Tibial nerve (tissue), 4 donors: ENCODE measurements around the gene MYCBP. TPM values are rescaled to one million over a fixed set of nuclear protein-coding genes. Genes with fewer than 3 reads are reported as not detected.
"Not testable (repeated sequence)": the region's sequence is repeated elsewhere in the genome, so short reads cannot be mapped to it uniquely, and the experiment has no call there.

Experiments
- DNase-seq, 2 donors: peaks; one replicate each; pipeline ENCODE4 v3.0.0-alpha.2; 2019; ENCODE audit warnings: low spot score in 2 of 2
- H3K27ac ChIP-seq, 4 donors: fragments of 200-600 bp; sonication (generic) in 3 of 4; one replicate each; pipeline ENCODE4 v1.5.1; 2017 to 2019; ENCODE audit warnings: mild to moderate bottlenecking in 1 of 4
- H3K27me3 ChIP-seq, 2 donors: fragments of 200-600 bp; sonication (generic) in 1 of 2; one replicate each; pipeline versions ENCODE4 v1.5.1 to v1.6.0; 2017 to 2019
- H3K36me3 ChIP-seq, 3 donors: fragments of 200-600 bp; sonication (generic); one replicate each; pipeline ENCODE4 v1.5.1; 2018 to 2019
- H3K4me1 ChIP-seq, 4 donors: fragments of 200-600 bp; sonication (generic) in 3 of 4; one replicate each; pipeline ENCODE4 v1.5.1; 2017 to 2019
- H3K4me3 ChIP-seq, 4 donors: fragments of 200-600 bp; sonication (generic) in 3 of 4; one replicate each; pipeline ENCODE4 v1.5.1; 2017 to 2019; ENCODE audit warnings: mild to moderate bottlenecking in 1 of 4, moderate library complexity in 1 of 4
- H3K9me3 ChIP-seq, 4 donors: fragments of 200-600 bp; sonication (generic) in 3 of 4; one replicate each; pipeline ENCODE4 v1.5.1; 2017 to 2019
- CTCF ChIP-seq, 5 experiments: fragments of 200-600 bp in 3 of 5; fragments of 450-650 bp in 2 of 5; sonication (generic) in 3 of 5; IDR thresholded peaks; one replicate each; pipeline ENCODE4 v1.5.1; 2016 to 2019; ENCODE audit warnings: antibody characterized with exemption in 5 of 5, mild to moderate bottlenecking in 3 of 5, moderate library complexity in 2 of 5
- EP300 ChIP-seq, 2 donors: sonication (generic); formaldehyde crosslinking; IDR thresholded peaks; one replicate each; pipeline ENCODE4 v1.6.1; 2017; ENCODE audit warnings: antibody characterized with exemption in 2 of 2, mild to moderate bottlenecking in 1 of 2
- POLR2A ChIP-seq, 2 donors: fragments of 450-650 bp; IDR thresholded peaks; one replicate each; pipeline ENCODE4 v1.6.1; 2017; ENCODE audit warnings: antibody characterized with exemption in 2 of 2, mild to moderate bottlenecking in 2 of 2, moderate library complexity in 2 of 2
- WGBS, 2 donors: methylation state at CpG; one replicate each; pipeline ENCODE4 v1.1.5; 2018; 5-methylcytosine and 5-hydroxymethylcytosine counted together
- total RNA-seq, 4 donors: library from RNA; depleted of rRNA; stranded (reverse); fragments of >200 nt; gene quantifications; one replicate each; pipeline ENCODE4 v1.1.0, GENCODE V29; 2016

Gene MYCBP
- total RNA-seq, 4 donors from 2014 or later: 5.5 to 10.9 (median 10.3) TPM

GRCh38 chr1:38852780-38853179 is 20.4 kb downstream of the MYCBP start:
- TF ChIP-seq EP300 (IDR thresholded peaks at IDR 0.05): no peak
- TF ChIP-seq POLR2A (IDR thresholded peaks at IDR 0.05): no peak
- no peak for TF ChIP-seq CTCF (IDR thresholded peaks at IDR 0.05)
- 76 to 79% methylated on average over 4 of the region's 4 CpGs for WGBS, 2 donors

DNA sequence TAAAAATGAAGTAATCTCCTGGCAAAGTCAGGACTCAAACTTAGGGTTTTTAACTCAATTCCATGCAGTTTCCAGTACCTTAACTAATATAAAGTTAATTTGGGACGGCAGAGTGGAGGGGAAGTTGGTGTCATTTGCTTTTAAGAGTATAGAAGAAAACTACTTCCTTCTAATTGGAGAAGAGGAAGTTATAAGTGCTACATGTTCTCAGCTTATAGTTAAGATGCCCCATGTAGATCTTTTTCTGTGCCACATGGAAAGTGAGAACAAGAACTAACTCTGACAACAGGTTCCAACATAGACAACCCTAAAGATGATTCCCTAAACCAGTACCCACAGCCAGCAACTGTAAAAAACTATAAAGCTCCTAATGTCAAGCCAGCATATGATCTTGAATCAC is 25.1 kb downstream of the MYCBP start:
- TF ChIP-seq EP300 (IDR thresholded peaks at IDR 0.05) (no peak), POLR2A (IDR thresholded peaks at IDR 0.05) (no peak), CTCF (IDR thresholded peaks at IDR 0.05) (no peak)
- H3K4me1 ChIP-seq: peaks cover 0 to 15% (median 0%) of the 10 kb centered on the region in 4 donors
- H3K27me3 ChIP-seq: no peaks in the 10 kb centered on the region
- no peak overlapping the region for H3K27ac ChIP-seq
- DNase-seq: no peak
- 86 to 90% methylated on average over 1 of the region's 1 CpG for WGBS, 2 donors
- H3K4me3 ChIP-seq: no peak overlapping the region
- H3K36me3 ChIP-seq: peaks cover 0 to 94% (median 10%) of the 10 kb centered on the region in 3 donors
- H3K9me3 ChIP-seq: no peaks in the 10 kb centered on the region

More at GRCh38 chr1:38852780-38853179, 20.4 kb downstream of the MYCBP start:
- H3K27ac ChIP-seq: no peak overlapping the region
- H3K4me1 ChIP-seq: peaks cover 0 to 43% (median 14%) of the 10 kb centered on the region in 4 donors
- H3K4me3 ChIP-seq: no peak overlapping the region
- no peak for DNase-seq
- H3K27me3 ChIP-seq: no peaks in the 10 kb centered on the region
- peaks cover 0 to 80% (median 7%) of the 10 kb centered on the region in 3 donors for H3K36me3 ChIP-seq
- H3K9me3 ChIP-seq: no peaks in the 10 kb centered on the region

DNA sequence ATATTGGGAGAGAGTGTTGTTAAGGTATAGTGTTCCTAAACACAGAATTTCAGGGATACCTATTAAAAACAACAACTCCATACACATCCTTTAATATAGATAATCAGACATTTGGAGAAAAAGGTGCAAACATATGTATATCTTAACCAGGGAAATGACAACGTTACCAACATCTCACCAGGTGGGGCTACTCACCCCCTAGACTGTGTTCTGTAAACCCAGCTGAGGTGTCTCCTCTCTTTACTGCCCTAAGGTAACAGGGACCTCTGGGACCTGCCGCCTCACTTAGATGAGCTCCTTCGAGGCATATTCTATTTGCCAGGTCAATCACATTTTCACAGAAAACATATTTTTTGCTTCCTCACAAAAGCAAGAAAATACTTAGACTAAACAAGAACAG is 26.9 kb downstream of the MYCBP start:
- 83 to 92% methylated on average over 3 of the region's 3 CpGs for WGBS, 2 donors
- H3K9me3 ChIP-seq: no peaks in the 10 kb centered on the region
- no peaks in the 10 kb centered on the region for H3K27me3 ChIP-seq
- H3K4me3 ChIP-seq: no peak overlapping the region
- H3K27ac ChIP-seq: no peak overlapping the region
- no peak for DNase-seq
- H3K4me1 ChIP-seq: peaks cover 0 to 12% (median 0%) of the 10 kb centered on the region in 4 donors
- TF ChIP-seq POLR2A (IDR thresholded peaks at IDR 0.05) (no peak), EP300 (IDR thresholded peaks at IDR 0.05) (no peak), CTCF (IDR thresholded peaks at IDR 0.05) (no peak)
- peaks cover 0 to 91% (median 10%) of the 10 kb centered on the region in 3 donors for H3K36me3 ChIP-seq

DNA sequence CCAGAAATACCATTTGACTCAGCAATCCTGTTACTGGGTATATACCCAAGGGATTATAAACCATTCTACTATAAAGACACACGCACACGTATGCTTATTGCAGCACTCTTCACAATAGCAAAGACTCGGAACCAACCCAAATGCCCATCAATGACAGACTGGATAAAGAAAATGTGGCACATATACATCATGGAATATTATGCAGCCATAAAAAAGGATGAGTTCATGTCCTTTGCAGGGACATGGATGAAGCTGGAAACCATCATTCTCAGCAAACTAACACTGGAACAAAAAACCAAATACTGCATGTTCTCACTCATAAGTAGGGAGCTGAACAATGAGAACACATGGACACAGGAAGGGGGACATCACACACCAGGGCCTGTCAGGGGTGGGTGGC is 28.1 kb downstream of the MYCBP start:
- not testable (repeated sequence) for H3K27me3 ChIP-seq, H3K27ac ChIP-seq, H3K4me3 ChIP-seq, DNase-seq, H3K9me3 ChIP-seq
- Histone ChIP-seq H3K36me3 (peaks cover 0 to 89% (median 10%) of the 10 kb centered on the region in 3 donors), H3K4me1 (peaks cover 0 to 22% (median 0%) of the 10 kb centered on the region in 4 donors)
- WGBS, 2 donors: 96 to 98% methylated on average over 3 of the region's 3 CpGs

DNA sequence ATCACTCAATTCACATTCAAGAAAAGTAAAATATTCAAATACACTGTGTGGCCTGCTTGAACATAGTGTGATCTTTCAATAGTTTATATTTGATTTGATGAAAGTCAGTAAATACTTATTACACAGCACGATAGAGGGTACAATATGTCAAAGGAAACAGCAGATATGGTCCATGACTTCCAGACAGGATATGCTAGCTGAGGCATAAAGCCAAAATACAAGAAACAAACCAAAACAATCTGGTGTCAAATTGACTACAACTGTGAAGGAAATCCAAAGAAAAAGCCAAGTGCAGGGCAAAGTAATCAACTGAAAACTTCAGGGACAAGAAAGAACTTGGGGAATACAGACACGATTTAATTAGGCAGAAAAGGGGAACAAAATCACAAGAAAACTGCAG is 32.9 kb downstream of the MYCBP start:
- Histone ChIP-seq H3K4me3 (no peak overlapping the region), H3K9me3 (no peaks in the 10 kb centered on the region), H3K27me3 (no peaks in the 10 kb centered on the region), H3K27ac (no peak overlapping the region), H3K36me3 (peaks cover 2 to 65% (median 6%) of the 10 kb centered on the region in 3 donors), H3K4me1 (peaks cover 0 to 14% (median 0%) of the 10 kb centered on the region in 4 donors)
- 57 to 64% methylated on average over 2 of the region's 2 CpGs for WGBS, 2 donors
- DNase-seq: no peak
- no peak for TF ChIP-seq POLR2A (IDR thresholded peaks at IDR 0.05)
- no peak for TF ChIP-seq EP300 (IDR thresholded peaks at IDR 0.05)
- TF ChIP-seq CTCF (IDR thresholded peaks at IDR 0.05): no peak

DNA sequence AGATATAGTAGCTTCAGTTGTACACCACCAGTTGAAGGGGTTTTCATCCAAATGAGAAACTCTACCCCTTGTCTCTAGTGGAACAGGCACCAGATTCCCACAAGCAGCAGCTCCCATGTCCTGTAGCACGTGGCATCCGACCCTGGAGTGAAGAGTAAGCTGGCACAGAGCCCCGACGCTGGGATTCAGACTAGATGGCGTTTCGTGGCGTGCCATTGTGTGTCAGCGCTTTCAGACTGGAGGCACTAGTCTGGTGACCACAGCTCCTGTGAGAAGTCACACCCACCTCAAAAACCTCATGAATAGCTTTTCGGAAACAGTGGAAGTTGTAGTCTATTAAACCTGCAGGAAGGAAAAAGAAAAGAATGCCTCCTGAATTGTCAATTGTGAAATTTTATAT is 33.8 kb downstream of the MYCBP start:
- 74 to 79% methylated on average over 9 of the region's 9 CpGs for WGBS, 2 donors
- H3K27ac ChIP-seq: no peak overlapping the region
- H3K27me3 ChIP-seq: no peaks in the 10 kb centered on the region
- H3K9me3 ChIP-seq: no peaks in the 10 kb centered on the region
- peaks cover 0 to 58% (median 2%) of the 10 kb centered on the region in 3 donors for H3K36me3 ChIP-seq
- TF ChIP-seq CTCF (IDR thresholded peaks at IDR 0.05): no peak
- TF ChIP-seq POLR2A (IDR thresholded peaks at IDR 0.05): no peak
- no peak for TF ChIP-seq EP300 (IDR thresholded peaks at IDR 0.05)
- DNase-seq: no peak
- no peak overlapping the region for H3K4me3 ChIP-seq
- H3K4me1 ChIP-seq: peaks cover 0 to 15% (median 0%) of the 10 kb centered on the region in 4 donors

GRCh38 chr1:38836316-38836715 is 36.8 kb downstream of the MYCBP start:
- DNase-seq, H3K27ac ChIP-seq, H3K9me3 ChIP-seq, H3K27me3 ChIP-seq, H3K4me3 ChIP-seq: not testable (repeated sequence)
- Histone ChIP-seq H3K4me1 (peaks cover 0 to 27% (median 0%) of the 10 kb centered on the region in 4 donors), H3K36me3 (peaks cover 0 to 32% (median 2%) of the 10 kb centered on the region in 3 donors)
- 82 to 90% methylated on average over 10 of the region's 10 CpGs for WGBS, 2 donors
